ENCODE measurements around the gene FAF1. TPM values are rescaled to one million over a fixed set of nuclear protein-coding genes. Genes with fewer than 3 reads are reported as not detected.

FAF1 gene
- total and polyA plus RNA-seq, 2 of the 8 experiments (the other 6 are each of a cell fraction or from before 2014, with no cell fraction given), result 10.8 to 65.9 TPM

DNA sequence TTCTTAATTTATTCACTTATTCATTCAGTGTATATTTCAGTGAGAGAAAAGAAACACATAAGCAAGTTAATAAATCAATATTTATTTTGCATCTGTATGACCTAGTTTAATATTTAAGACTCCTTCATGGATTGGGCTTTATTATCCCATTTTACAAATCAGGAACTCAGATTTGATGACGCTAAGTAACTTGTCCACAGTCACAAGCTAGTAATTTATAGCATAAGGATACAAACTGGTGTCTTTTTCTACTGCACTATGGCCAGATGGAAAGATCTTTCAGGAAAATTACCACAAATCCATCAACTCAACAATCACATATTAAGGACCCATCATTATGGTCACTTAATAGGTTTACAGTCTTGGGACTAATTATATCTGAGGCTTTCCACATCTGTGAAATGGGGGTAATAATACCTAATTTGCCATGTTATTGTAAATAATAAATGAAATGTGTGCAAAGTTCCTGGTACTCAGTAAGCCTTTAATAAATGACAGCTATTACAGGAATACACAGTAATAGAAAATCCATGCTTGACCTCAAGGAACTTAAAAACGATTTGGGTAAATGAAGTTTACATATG, 23.2 kb upstream of the FAF1 start (continued):
- TF ChIP-seq, protein P1, sequence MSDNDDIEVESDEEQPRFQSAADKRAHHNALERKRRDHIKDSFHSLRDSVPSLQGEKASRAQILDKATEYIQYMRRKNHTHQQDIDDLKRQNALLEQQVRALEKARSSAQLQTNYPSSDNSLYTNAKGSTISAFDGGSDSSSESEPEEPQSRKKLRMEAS (IDR thresholded peaks at IDR 0.05), result no peak
- no peak for TF ChIP-seq KDM1A (IDR thresholded peaks at IDR 0.05; ENCODE audit: borderline replicate concordance, low read length)
- no peak for TF ChIP-seq GTF2F1 (IDR thresholded peaks at IDR 0.05; ENCODE audit: borderline replicate concordance, low read depth, low read length)
- no peak for TF ChIP-seq SP2 (IDR thresholded peaks at IDR 0.05; ENCODE audit: low read length)
- no peak for TF ChIP-seq SAP30 (IDR thresholded peaks at IDR 0.05; ENCODE audit: insufficient read depth, insufficient replicate concordance, low read length)
- TF ChIP-seq, protein P2, sequence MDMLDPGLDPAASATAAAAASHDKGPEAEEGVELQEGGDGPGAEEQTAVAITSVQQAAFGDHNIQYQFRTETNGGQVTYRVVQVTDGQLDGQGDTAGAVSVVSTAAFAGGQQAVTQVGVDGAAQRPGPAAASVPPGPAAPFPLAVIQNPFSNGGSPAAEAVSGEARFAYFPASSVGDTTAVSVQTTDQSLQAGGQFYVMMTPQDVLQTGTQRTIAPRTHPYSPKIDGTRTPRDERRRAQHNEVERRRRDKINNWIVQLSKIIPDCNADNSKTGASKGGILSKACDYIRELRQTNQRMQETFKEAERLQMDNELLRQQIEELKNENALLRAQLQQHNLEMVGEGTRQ (IDR thresholded peaks at IDR 0.05; ENCODE audit: low read length), result no peak
- TF ChIP-seq, protein P3, sequence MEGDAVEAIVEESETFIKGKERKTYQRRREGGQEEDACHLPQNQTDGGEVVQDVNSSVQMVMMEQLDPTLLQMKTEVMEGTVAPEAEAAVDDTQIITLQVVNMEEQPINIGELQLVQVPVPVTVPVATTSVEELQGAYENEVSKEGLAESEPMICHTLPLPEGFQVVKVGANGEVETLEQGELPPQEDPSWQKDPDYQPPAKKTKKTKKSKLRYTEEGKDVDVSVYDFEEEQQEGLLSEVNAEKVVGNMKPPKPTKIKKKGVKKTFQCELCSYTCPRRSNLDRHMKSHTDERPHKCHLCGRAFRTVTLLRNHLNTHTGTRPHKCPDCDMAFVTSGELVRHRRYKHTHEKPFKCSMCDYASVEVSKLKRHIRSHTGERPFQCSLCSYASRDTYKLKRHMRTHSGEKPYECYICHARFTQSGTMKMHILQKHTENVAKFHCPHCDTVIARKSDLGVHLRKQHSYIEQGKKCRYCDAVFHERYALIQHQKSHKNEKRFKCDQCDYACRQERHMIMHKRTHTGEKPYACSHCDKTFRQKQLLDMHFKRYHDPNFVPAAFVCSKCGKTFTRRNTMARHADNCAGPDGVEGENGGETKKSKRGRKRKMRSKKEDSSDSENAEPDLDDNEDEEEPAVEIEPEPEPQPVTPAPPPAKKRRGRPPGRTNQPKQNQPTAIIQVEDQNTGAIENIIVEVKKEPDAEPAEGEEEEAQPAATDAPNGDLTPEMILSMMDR (IDR thresholded peaks at IDR 0.05; ENCODE audit: control extremely low read depth in 1 of 3, insufficient read depth in 1 of 3, low read depth in 1 of 3, low read length in 3 of 3), result no peak

Measured in H1 (cell line).